Ishikawa (cell line): ENCODE results near the gene SYK.
A peak's percentile ranks its signal among the peaks of the same experiment; 100 is the strongest.

Experiments
- CEBPB ChIP-seq: IDR thresholded peaks from 2 replicates; pipeline ENCODE4 v1.6.1; 2012
- CREB1 ChIP-seq: IDR thresholded peaks from 2 replicates; pipeline ENCODE4 v1.6.1; 2012; ENCODE audit warnings: low read depth
- EGR1 ChIP-seq: IDR thresholded peaks from 2 replicates; pipeline ENCODE4 v1.6.1; 2012
- EP300 ChIP-seq: IDR thresholded peaks from 2 replicates; pipeline ENCODE4 v1.6.1; 2012; ENCODE audit warnings: borderline replicate concordance
- FOXM1 ChIP-seq: IDR thresholded peaks from 2 replicates; pipeline ENCODE4 v1.6.1; 2012; ENCODE audit warnings: low read depth, borderline replicate concordance
- MAX ChIP-seq: IDR thresholded peaks from 2 replicates; pipeline ENCODE4 v1.6.1; 2012
- NFIC ChIP-seq: IDR thresholded peaks from 2 replicates; pipeline ENCODE4 v1.6.1; 2012
- RAD21 ChIP-seq: IDR thresholded peaks from 2 replicates; pipeline ENCODE4 v1.6.1; 2012; ENCODE audit warnings: low read depth
- REST ChIP-seq: IDR thresholded peaks from 2 replicates; pipeline ENCODE4 v1.6.1; 2012; ENCODE audit warnings: low read depth, mild to moderate bottlenecking
- TAF1 ChIP-seq: IDR thresholded peaks from 2 replicates; pipeline ENCODE4 v1.6.1; 2012; ENCODE audit warnings: low read depth, mild to moderate bottlenecking
- TCF12 ChIP-seq: IDR thresholded peaks from 2 replicates; pipeline ENCODE4 v1.6.1; 2012; ENCODE audit warnings: low read depth
- TEAD4 ChIP-seq: IDR thresholded peaks from 2 replicates; pipeline ENCODE4 v1.6.1; 2012
- USF1 ChIP-seq: IDR thresholded peaks from 2 replicates; pipeline ENCODE4 v1.6.1; 2012
- YY1 ChIP-seq: IDR thresholded peaks from 2 replicates; pipeline ENCODE4 v1.6.1; 2012; ENCODE audit warnings: low read depth
- ZBTB7A ChIP-seq: IDR thresholded peaks from 2 replicates; pipeline ENCODE4 v1.6.1; 2012; ENCODE audit warnings: low read depth

Gene SYK

GRCh38 chr9:90810691-90811090, 9.1 kb downstream of the SYK start:
- no peak for TF ChIP-seq REST
- TF ChIP-seq NFIC = peak; percentile 35

GRCh38 chr9:90813046-90813445, 11.4 kb downstream of the SYK start:
- no peak for TF ChIP-seq CEBPB
- no peak for TF ChIP-seq YY1
- no peak for TF ChIP-seq FOXM1
- TF ChIP-seq TAF1 = no peak
- TF ChIP-seq EP300 = no peak
- TF ChIP-seq MAX = no peak
- no peak for TF ChIP-seq CREB1
- TF ChIP-seq NFIC = no peak
- TF ChIP-seq TEAD4 = no peak
- TF ChIP-seq REST = no peak
- no peak for TF ChIP-seq TCF12
- no peak for TF ChIP-seq RAD21
- no peak for TF ChIP-seq ZBTB7A
- TF ChIP-seq USF1 = no peak
- no peak for TF ChIP-seq EGR1

GRCh38 chr9:90813523-90813922, 11.9 kb downstream of the SYK start:
- TF ChIP-seq EP300 (no peak), TEAD4 (no peak), CEBPB (no peak), MAX (no peak)

GRCh38 chr9:90814355-90814754, 12.7 kb downstream of the SYK start:
- TF ChIP-seq EGR1 (no peak), YY1 (no peak), EP300 (no peak), MAX (no peak), TAF1 (no peak), NFIC (no peak), TCF12 (no peak), RAD21 (no peak)

GRCh38 chr9:90815183-90815943, 13.7 kb downstream of the SYK start:
- TF ChIP-seq USF1 = 0 out of 2 replicates have a peak, but pooled peaks have one; percentile 3
- no peak for TF ChIP-seq FOXM1

- TF ChIP-seq TCF12 (no peak), CREB1 (no peak), REST (no peak), FOXM1 (no peak), USF1 (no peak), MAX (no peak), EGR1 (no peak), NFIC (no peak), YY1 (no peak), CEBPB (no peak)
Observed at GRCh38 chr9:90815944-90816357, 14.3 kb downstream of the SYK start.
